ENCODE data around the gene LAMA2. TPM values are rescaled to one million over a fixed set of nuclear protein-coding genes. Genes with fewer than 3 reads are reported as not detected.

Gene LAMA2
- total and polyA plus RNA-seq, 4 donors: 5.2 to 105 (median 45.9) TPM

GRCh38 chr6:129351807-129352206 lies 468.9 kb downstream of the LAMA2 start:
- no peak for TF ChIP-seq CTCF (IDR thresholded peaks at IDR 0.05; ENCODE audit: control extremely low read depth, extremely low read depth)
- ATAC-seq (ENCODE audit: insufficient read depth, low FRiP score): no peak
- peak in 2 of 3 donors; percentile 19 to 27 for DNase-seq
- Histone ChIP-seq H3K36me3 (ENCODE audit: control insufficient read depth in 4 of 4, insufficient read depth in 4 of 4, low read length in 4 of 4) (peaks cover 0 to 17% (median 4%) of the 10 kb centered on the region in 4 donors), H3K9ac (ENCODE audit: insufficient read depth in 1 of 2, low read length in 2 of 2) (no peak overlapping the region), H3K4me1 (ENCODE audit: control insufficient read depth in 5 of 5, insufficient read depth in 5 of 5, low read length in 5 of 5) (peaks cover 0 to 18% (median 3%) of the 10 kb centered on the region in 5 donors), H3K27ac (ENCODE audit: low read depth in 1 of 2, low read length in 1 of 2) (peak overlapping the region in 1 of 2 donors; percentile 33), H3K9me3 (ENCODE audit: control insufficient read depth in 4 of 4, insufficient read depth in 3 of 4, low read length in 3 of 4) (no peaks in the 10 kb centered on the region), H3K27me3 (ENCODE audit: control insufficient read depth in 3 of 3, insufficient read depth in 3 of 3, low read length in 2 of 3) (no peaks in the 10 kb centered on the region), H3K4me3 (no peak overlapping the region)
- WGBS, 2 donors: 56 to 77% methylated on average over 1 of the region's 1 CpG

GRCh38 chr6:129353067-129353466 lies 470.1 kb downstream of the LAMA2 start:
- Histone ChIP-seq H3K9ac (ENCODE audit: insufficient read depth in 1 of 2, low read length in 2 of 2) (no peak overlapping the region), H3K27ac (ENCODE audit: low read depth in 1 of 2, low read length in 1 of 2) (no peak overlapping the region), H3K27me3 (ENCODE audit: control insufficient read depth in 3 of 3, insufficient read depth in 3 of 3, low read length in 2 of 3) (no peaks in the 10 kb centered on the region), H3K4me1 (ENCODE audit: control insufficient read depth in 5 of 5, insufficient read depth in 5 of 5, low read length in 5 of 5) (peaks cover 0 to 14% (median 3%) of the 10 kb centered on the region in 5 donors), H3K9me3 (ENCODE audit: control insufficient read depth in 4 of 4, insufficient read depth in 3 of 4, low read length in 3 of 4) (no peaks in the 10 kb centered on the region), H3K4me3 (no peak overlapping the region), H3K36me3 (ENCODE audit: control insufficient read depth in 4 of 4, insufficient read depth in 4 of 4, low read length in 4 of 4) (peaks cover 0 to 18% (median 4%) of the 10 kb centered on the region in 4 donors)
- peak in 1 of 3 donors; percentile 32 for DNase-seq
- no peak for ATAC-seq (ENCODE audit: insufficient read depth, low FRiP score)
- TF ChIP-seq CTCF (IDR thresholded peaks at IDR 0.05; ENCODE audit: control extremely low read depth, extremely low read depth): no peak
- 61 to 69% methylated on average over 9 of the region's 9 CpGs for WGBS, 2 donors

- Histone ChIP-seq H3K27ac (ENCODE audit: low read depth in 1 of 2, low read length in 1 of 2) (peak overlapping the region in 1 of 2 donors; percentile 29), H3K27me3 (ENCODE audit: control insufficient read depth in 3 of 3, insufficient read depth in 3 of 3, low read length in 2 of 3) (no peaks in the 10 kb centered on the region), H3K36me3 (ENCODE audit: control insufficient read depth in 4 of 4, insufficient read depth in 4 of 4, low read length in 4 of 4) (peaks cover 0 to 15% (median 2%) of the 10 kb centered on the region in 4 donors), H3K4me1 (ENCODE audit: control insufficient read depth in 5 of 5, insufficient read depth in 5 of 5, low read length in 5 of 5) (peaks cover 0 to 14% (median 3%) of the 10 kb centered on the region in 5 donors), H3K9me3 (ENCODE audit: control insufficient read depth in 4 of 4, insufficient read depth in 3 of 4, low read length in 3 of 4) (no peaks in the 10 kb centered on the region), H3K9ac (ENCODE audit: insufficient read depth in 1 of 2, low read length in 2 of 2) (no peak overlapping the region), H3K4me3 (no peak overlapping the region)
- TF ChIP-seq CTCF (IDR thresholded peaks at IDR 0.05; ENCODE audit: control extremely low read depth, extremely low read depth): no peak
- DNase-seq: no peak
- no peak for ATAC-seq (ENCODE audit: insufficient read depth, low FRiP score)
- 55% methylated on average over 2 of the region's 2 CpGs for WGBS, 2 donors
Observed at GRCh38 chr6:129356129-129356528, 473.2 kb downstream of the LAMA2 start.
